ENCODE measurements around the gene TSPAN16.

TSPAN16 gene, protein sequence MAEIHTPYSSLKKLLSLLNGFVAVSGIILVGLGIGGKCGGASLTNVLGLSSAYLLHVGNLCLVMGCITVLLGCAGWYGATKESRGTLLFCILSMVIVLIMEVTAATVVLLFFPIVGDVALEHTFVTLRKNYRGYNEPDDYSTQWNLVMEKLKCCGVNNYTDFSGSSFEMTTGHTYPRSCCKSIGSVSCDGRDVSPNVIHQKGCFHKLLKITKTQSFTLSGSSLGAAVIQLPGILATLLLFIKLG

GRCh38 chr19:11295665-11296245 lies at the start of gene TSPAN16:
TSPAN16 (plus strand) TSS chr19:11296160; CDS start chr19:11296298, 138 bp downstream.
- no peak for DNase-seq (ENCODE audit: low read depth)
- Histone ChIP-seq H3K9ac (ENCODE audit: low read length) (peak within 1 kb of the TSS; percentile 44), H3K9me3 (ENCODE audit: control insufficient read depth, low read length) (no peaks in the 10 kb centered on the region), H3K27me3 (replicated peaks; ENCODE audit: control insufficient read depth, insufficient read depth, low read length) (peaks cover 11% of the 10 kb centered on the region), H3K36me3 (ENCODE audit: control insufficient read depth, insufficient read depth, low read length, severe bottlenecking) (no peaks in the 10 kb centered on the region), H3K4me1 (ENCODE audit: control insufficient read depth, insufficient read depth, low read length) (peaks cover 20% of the 10 kb centered on the region), H3K4me3 (ENCODE audit: low read length) (no peak within 1 kb of the TSS)

GRCh38 chr19:11246941-11247340 lies 49.0 kb upstream of the TSPAN16 start:
- no peaks in the 10 kb centered on the region for H3K4me1 ChIP-seq (ENCODE audit: control insufficient read depth, insufficient read depth, low read length)
- no peaks in the 10 kb centered on the region for H3K27me3 ChIP-seq (replicated peaks; ENCODE audit: control insufficient read depth, insufficient read depth, low read length)
- H3K9me3 ChIP-seq (ENCODE audit: control insufficient read depth, low read length) = no peaks in the 10 kb centered on the region
- no peak overlapping the region for H3K9ac ChIP-seq (ENCODE audit: low read length)
- no peak for DNase-seq (ENCODE audit: low read depth)
- peaks cover 30% of the 10 kb centered on the region for H3K36me3 ChIP-seq (ENCODE audit: control insufficient read depth, insufficient read depth, low read length, severe bottlenecking)
- no peak overlapping the region for H3K4me3 ChIP-seq (ENCODE audit: low read length)

GRCh38 chr19:11247391-11247790 lies 48.6 kb upstream of the TSPAN16 start:
- Histone ChIP-seq H3K9me3 (ENCODE audit: control insufficient read depth, low read length) (no peaks in the 10 kb centered on the region), H3K4me3 (ENCODE audit: low read length) (no peak overlapping the region), H3K36me3 (ENCODE audit: control insufficient read depth, insufficient read depth, low read length, severe bottlenecking) (peaks cover 34% of the 10 kb centered on the region), H3K27me3 (replicated peaks; ENCODE audit: control insufficient read depth, insufficient read depth, low read length) (no peaks in the 10 kb centered on the region), H3K4me1 (ENCODE audit: control insufficient read depth, insufficient read depth, low read length) (no peaks in the 10 kb centered on the region), H3K9ac (ENCODE audit: low read length) (no peak overlapping the region)
- no peak for DNase-seq (ENCODE audit: low read depth)

GRCh38 chr19:11247934-11248333 lies 48.0 kb upstream of the TSPAN16 start:
- H3K27me3 ChIP-seq (replicated peaks; ENCODE audit: control insufficient read depth, insufficient read depth, low read length) = no peaks in the 10 kb centered on the region
- no peaks in the 10 kb centered on the region for H3K9me3 ChIP-seq (ENCODE audit: control insufficient read depth, low read length)
- DNase-seq (ENCODE audit: low read depth) = no peak
- no peaks in the 10 kb centered on the region for H3K4me1 ChIP-seq (ENCODE audit: control insufficient read depth, insufficient read depth, low read length)
- no peak overlapping the region for H3K9ac ChIP-seq (ENCODE audit: low read length)
- peaks cover 34% of the 10 kb centered on the region for H3K36me3 ChIP-seq (ENCODE audit: control insufficient read depth, insufficient read depth, low read length, severe bottlenecking)
- H3K4me3 ChIP-seq (ENCODE audit: low read length) = no peak overlapping the region

DNA sequence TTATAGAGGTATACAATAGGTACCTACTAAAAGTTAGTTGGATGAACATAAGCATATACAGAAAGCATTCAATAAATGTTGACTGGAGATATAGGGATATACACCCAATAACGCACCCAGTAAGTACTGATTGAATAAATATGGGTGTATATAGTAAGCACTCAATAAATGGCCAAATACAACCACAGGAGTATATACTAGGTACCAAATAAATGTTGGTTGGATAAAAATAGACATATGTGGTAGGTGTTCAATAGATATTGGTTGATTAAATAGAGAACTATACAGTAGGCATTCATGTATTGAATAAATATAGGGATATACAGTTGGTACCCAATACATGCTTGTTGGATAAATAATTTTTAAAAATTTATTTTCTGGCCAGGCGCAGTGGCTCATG lies 47.1 kb upstream of the TSPAN16 start:
- H3K9me3 ChIP-seq (ENCODE audit: control insufficient read depth, low read length) = no peaks in the 10 kb centered on the region

DNA sequence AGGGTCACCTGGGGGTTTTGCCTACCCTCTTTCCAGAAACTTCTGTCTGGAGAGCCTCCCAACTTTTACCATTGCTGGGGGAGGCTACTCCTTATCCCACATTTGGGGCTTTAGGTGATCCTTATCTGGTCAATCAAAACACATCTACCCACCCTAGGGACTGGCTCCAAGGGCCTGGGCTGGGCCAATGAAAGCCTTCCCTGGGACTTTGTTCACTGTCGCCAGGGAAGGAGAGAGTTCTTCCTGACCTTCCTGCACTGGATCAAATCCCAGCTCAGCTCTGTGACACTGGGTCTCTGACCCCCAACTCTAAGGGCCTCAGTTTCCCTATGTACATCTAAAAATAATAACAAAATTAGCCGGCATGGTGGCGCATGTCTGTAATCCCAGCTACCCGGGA lies 44.7 kb upstream of the TSPAN16 start:
- Histone ChIP-seq H3K9me3 (ENCODE audit: control insufficient read depth, low read length) (no peaks in the 10 kb centered on the region), H3K4me1 (ENCODE audit: control insufficient read depth, insufficient read depth, low read length) (no peaks in the 10 kb centered on the region), H3K27me3 (replicated peaks; ENCODE audit: control insufficient read depth, insufficient read depth, low read length) (no peaks in the 10 kb centered on the region), H3K4me3 (ENCODE audit: low read length) (no peak overlapping the region), H3K9ac (ENCODE audit: low read length) (no peak overlapping the region), H3K36me3 (ENCODE audit: control insufficient read depth, insufficient read depth, low read length, severe bottlenecking) (peaks cover 33% of the 10 kb centered on the region)
- no peak for DNase-seq (ENCODE audit: low read depth)

More for the DNA sequence above, 47.1 kb upstream of the TSPAN16 start:
- Histone ChIP-seq H3K4me1 (ENCODE audit: control insufficient read depth, insufficient read depth, low read length) (no peaks in the 10 kb centered on the region), H3K9ac (ENCODE audit: low read length) (no peak overlapping the region), H3K36me3 (ENCODE audit: control insufficient read depth, insufficient read depth, low read length, severe bottlenecking) (peaks cover 33% of the 10 kb centered on the region), H3K27me3 (replicated peaks; ENCODE audit: control insufficient read depth, insufficient read depth, low read length) (no peaks in the 10 kb centered on the region), H3K4me3 (ENCODE audit: low read length) (no peak overlapping the region)
- DNase-seq (ENCODE audit: low read depth) = no peak

- no peaks in the 10 kb centered on the region for H3K9me3 ChIP-seq (ENCODE audit: control insufficient read depth, low read length)
- no peaks in the 10 kb centered on the region for H3K27me3 ChIP-seq (replicated peaks; ENCODE audit: control insufficient read depth, insufficient read depth, low read length)
- no peaks in the 10 kb centered on the region for H3K4me1 ChIP-seq (ENCODE audit: control insufficient read depth, insufficient read depth, low read length)
- no peak overlapping the region for H3K9ac ChIP-seq (ENCODE audit: low read length)
- no peak overlapping the region for H3K4me3 ChIP-seq (ENCODE audit: low read length)
- no peak for DNase-seq (ENCODE audit: low read depth)
- H3K36me3 ChIP-seq (ENCODE audit: control insufficient read depth, insufficient read depth, low read length, severe bottlenecking) = peaks cover 33% of the 10 kb centered on the region
Measured at GRCh38 chr19:11251650-11252314, 44.2 kb upstream of the TSPAN16 start.

DNA sequence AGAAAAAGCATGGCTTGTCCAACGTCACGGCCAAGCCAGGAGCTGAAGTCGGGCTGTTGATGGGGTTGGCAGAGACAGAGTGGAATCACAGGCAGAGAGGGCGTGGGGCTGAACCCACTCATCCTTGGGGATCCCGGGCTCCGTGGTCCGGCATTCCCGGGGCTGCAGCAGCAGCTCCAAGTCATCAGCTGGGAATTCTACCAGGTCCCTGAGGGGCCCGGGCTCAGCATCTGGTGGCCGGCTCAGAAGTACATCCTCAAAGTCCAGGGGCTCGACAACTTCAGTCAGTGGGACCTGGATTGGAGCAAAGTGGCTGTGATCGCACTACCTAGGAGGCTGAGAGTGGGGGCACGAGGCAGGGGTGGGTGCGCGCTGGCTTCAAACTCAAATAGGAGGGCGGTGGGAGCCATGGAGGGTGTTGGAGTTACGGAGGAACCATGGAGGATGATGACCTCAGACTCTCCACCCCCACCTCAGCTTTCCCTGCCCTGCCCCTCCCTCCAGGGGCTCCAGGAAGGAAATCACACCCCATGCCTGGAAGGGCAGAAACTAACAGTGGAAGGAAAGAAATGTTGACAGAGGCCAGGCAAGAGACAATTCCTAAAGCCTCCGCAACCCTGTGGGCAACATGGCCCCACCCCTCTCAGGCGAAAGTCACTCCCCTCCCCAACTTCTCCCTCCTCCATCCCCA lies 43.1 kb upstream of the TSPAN16 start:
- H3K27me3 ChIP-seq (replicated peaks; ENCODE audit: control insufficient read depth, insufficient read depth, low read length) = no peaks in the 10 kb centered on the region
- H3K4me3 ChIP-seq (ENCODE audit: low read length) = no peak overlapping the region
- peaks cover 31% of the 10 kb centered on the region for H3K36me3 ChIP-seq (ENCODE audit: control insufficient read depth, insufficient read depth, low read length, severe bottlenecking)
- DNase-seq (ENCODE audit: low read depth) = no peak
- no peaks in the 10 kb centered on the region for H3K4me1 ChIP-seq (ENCODE audit: control insufficient read depth, insufficient read depth, low read length)
- H3K9me3 ChIP-seq (ENCODE audit: control insufficient read depth, low read length) = no peaks in the 10 kb centered on the region
- H3K9ac ChIP-seq (ENCODE audit: low read length) = no peak overlapping the region

DNA sequence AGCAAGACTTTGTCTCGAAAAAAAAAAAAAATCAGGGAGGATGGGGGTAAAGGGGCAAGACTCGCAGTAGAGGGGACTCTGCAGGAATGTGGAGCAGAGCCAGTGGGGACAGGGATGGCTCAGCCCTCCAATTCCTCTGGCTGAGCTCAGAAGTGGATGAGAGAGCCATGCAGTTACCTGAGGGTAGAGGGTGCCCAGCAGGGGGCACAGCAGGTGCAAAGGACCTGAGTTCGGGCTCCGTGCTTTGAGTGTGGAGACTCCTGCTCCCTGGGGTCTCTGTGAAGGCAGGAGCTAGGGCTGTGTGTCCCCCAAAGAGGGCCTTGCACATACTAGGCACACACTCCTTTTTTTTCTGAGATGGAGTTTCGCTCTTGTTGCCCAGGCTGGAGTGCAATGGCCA lies 41.3 kb upstream of the TSPAN16 start:
- no peak overlapping the region for H3K9ac ChIP-seq (ENCODE audit: low read length)
- H3K27me3 ChIP-seq (replicated peaks; ENCODE audit: control insufficient read depth, insufficient read depth, low read length) = no peaks in the 10 kb centered on the region
- H3K36me3 ChIP-seq (ENCODE audit: control insufficient read depth, insufficient read depth, low read length, severe bottlenecking) = peaks cover 19% of the 10 kb centered on the region
- no peak overlapping the region for H3K4me3 ChIP-seq (ENCODE audit: low read length)
- DNase-seq (ENCODE audit: low read depth) = no peak
- no peaks in the 10 kb centered on the region for H3K9me3 ChIP-seq (ENCODE audit: control insufficient read depth, low read length)
- no peaks in the 10 kb centered on the region for H3K4me1 ChIP-seq (ENCODE audit: control insufficient read depth, insufficient read depth, low read length)

DNA sequence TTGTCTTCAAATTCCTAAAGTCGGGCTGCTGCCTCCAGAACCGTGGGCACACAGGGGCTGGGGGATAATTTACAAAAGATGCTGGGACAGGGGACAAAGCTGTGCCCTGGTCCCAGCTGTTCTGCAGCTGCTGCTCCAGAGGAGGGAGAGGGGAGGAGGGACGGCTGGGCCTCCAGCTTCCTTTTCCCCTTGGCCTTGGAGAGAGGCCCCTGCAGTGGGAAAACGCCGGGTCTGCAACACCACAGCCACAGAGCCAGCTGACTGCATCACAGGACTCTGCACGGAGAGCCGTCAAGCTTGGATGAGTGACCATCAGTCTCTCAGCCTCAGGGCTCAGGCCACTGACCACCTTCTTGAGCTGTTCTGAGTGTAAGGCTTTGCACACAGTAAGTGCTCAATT lies 39.8 kb upstream of the TSPAN16 start:
- H3K9ac ChIP-seq (ENCODE audit: low read length) = no peak overlapping the region
- H3K36me3 ChIP-seq (ENCODE audit: control insufficient read depth, insufficient read depth, low read length, severe bottlenecking) = peaks cover 12% of the 10 kb centered on the region
- no peaks in the 10 kb centered on the region for H3K9me3 ChIP-seq (ENCODE audit: control insufficient read depth, low read length)
- H3K27me3 ChIP-seq (replicated peaks; ENCODE audit: control insufficient read depth, insufficient read depth, low read length) = no peaks in the 10 kb centered on the region
- peak; percentile 58 for DNase-seq (ENCODE audit: low read depth)
- no peaks in the 10 kb centered on the region for H3K4me1 ChIP-seq (ENCODE audit: control insufficient read depth, insufficient read depth, low read length)
- no peak overlapping the region for H3K4me3 ChIP-seq (ENCODE audit: low read length)

GRCh38 chr19:11257846-11258380 lies 38.0 kb upstream of the TSPAN16 start:
- no peaks in the 10 kb centered on the region for H3K36me3 ChIP-seq (ENCODE audit: control insufficient read depth, insufficient read depth, low read length, severe bottlenecking)
- H3K9ac ChIP-seq (ENCODE audit: low read length) = no peak overlapping the region
- peaks cover 3% of the 10 kb centered on the region for H3K4me1 ChIP-seq (ENCODE audit: control insufficient read depth, insufficient read depth, low read length)
- H3K27me3 ChIP-seq (replicated peaks; ENCODE audit: control insufficient read depth, insufficient read depth, low read length) = no peaks in the 10 kb centered on the region
- H3K4me3 ChIP-seq (ENCODE audit: low read length) = no peak overlapping the region
- H3K9me3 ChIP-seq (ENCODE audit: control insufficient read depth, low read length) = no peaks in the 10 kb centered on the region
- no peak for DNase-seq (ENCODE audit: low read depth)
